K562 (cell line): ENCODE measurements around the gene MSRB2. TPM values are rescaled to one million over a fixed set of nuclear protein-coding genes. Genes with fewer than 3 reads are reported as not detected.
A peak's percentile ranks its signal among the peaks of the same experiment; 100 is the strongest.

Experiments
- CTBP1 ChIP-seq: fragments of 450-650 bp; IDR thresholded peaks from 2 replicates; pipeline ENCODE4 v1.6.1; 2016; ENCODE audit warnings: borderline replicate concordance
- GTF2A2 ChIP-seq: IDR thresholded peaks from 2 replicates; pipeline ENCODE4 v1.6.1; 2016; ENCODE audit warnings: mild to moderate bottlenecking, missing genetic modification characterization, missing compliant biosample characterization
- GTF2F1 ChIP-seq: IDR thresholded peaks from 2 replicates; pipeline ENCODE4 v1.6.1; 2011; ENCODE audit warnings: low read depth, low read length, improper control_type of control experiment
- HNRNPL ChIP-seq: fragments of 200-400 bp; formaldehyde crosslinking; IDR thresholded peaks from 2 replicates; pipeline ENCODE4 v1.6.1; 2017; ENCODE audit warnings: low read depth, mild to moderate bottlenecking, low read length
- KAT8 ChIP-seq: fragments of 450-650 bp; IDR thresholded peaks from 2 replicates; pipeline ENCODE4 v1.6.1; 2016; ENCODE audit warnings: low read depth, mild to moderate bottlenecking
- MAFF ChIP-seq: IDR thresholded peaks from 2 replicates; pipeline ENCODE4 v1.6.1; 2012; ENCODE audit warnings: low read length, improper control_type of control experiment
- MAX ChIP-seq: sonication (generic); formaldehyde crosslinking; IDR thresholded peaks from 2 replicates; pipeline ENCODE4 v1.9.0; 2022; ENCODE audit warnings: mild to moderate bottlenecking, missing genetic modification reagents
- MNT ChIP-seq, 2 experiments: fragments of 450-650 bp; conservative IDR thresholded peaks; 2 replicates each; pipeline ENCODE4 v1.6.1; 2017; ENCODE audit warnings: mild to moderate bottlenecking in 2 of 2, moderate library complexity in 2 of 2
- NFRKB ChIP-seq: fragments of 450-650 bp; IDR thresholded peaks from 2 replicates; pipeline ENCODE4 v1.6.1; 2016; ENCODE audit warnings: low read depth
- PHB ChIP-seq: fragments of 250-450 bp; sonication (Bioruptor Pico); IDR thresholded peaks from 2 replicates; pipeline ENCODE4 v1.5.0; 2021
- SMAD3 ChIP-seq: fragments of 450-650 bp; formaldehyde crosslinking; conservative IDR thresholded peaks from 2 replicates; pipeline ENCODE4 v1.4.0; 2020; ENCODE audit warnings: mild to moderate bottlenecking
- SREBF2 ChIP-seq: sonication (generic); formaldehyde crosslinking; IDR thresholded peaks from 2 replicates; pipeline ENCODE4 v1.4.0; 2020; ENCODE audit warnings: mild to moderate bottlenecking, missing genetic modification reagents
- SRF ChIP-seq, 2 experiments: fragments of 250-450, 450-650 bp in 1 of 2; sonication (Bioruptor Pico) in 1 of 2; sonication (generic) in 1 of 2; formaldehyde crosslinking; IDR thresholded peaks; 2 replicates each; pipeline versions ENCODE4 v1.5.0 to v1.5.1; 2020 to 2022; ENCODE audit warnings: mild to moderate bottlenecking in 1 of 2, missing genetic modification reagents in 1 of 2
- THRB ChIP-seq: fragments of 450-650 bp; formaldehyde crosslinking; conservative IDR thresholded peaks from 2 replicates; pipeline ENCODE4 v1.4.0; 2022; ENCODE audit warnings: mild to moderate bottlenecking, missing genetic modification characterization
- VEZF1 ChIP-seq: fragments of 200-800 bp; sonication (Bioruptor generic); IDR thresholded peaks from 2 replicates; pipeline ENCODE4 v1.6.1; 2017; ENCODE audit warnings: missing genetic modification characterization, missing compliant biosample characterization
- ZNF133 ChIP-seq: fragments of 250-450 bp; sonication (Bioruptor Pico); IDR thresholded peaks from 2 replicates; pipeline ENCODE4 v1.4.0; 2020; ENCODE audit warnings: mild to moderate bottlenecking
- ZNF146 ChIP-seq: IDR thresholded peaks from one replicate; pipeline ENCODE4 v1.6.1; 2018; ENCODE audit warnings: missing compliant biosample characterization; ENCODE audit not compliant: unreplicated experiment
- ZNF316 ChIP-seq: fragments of 450-650 bp; IDR thresholded peaks from 2 replicates; pipeline ENCODE4 v1.6.1; 2016
- ZNF444 ChIP-seq: fragments of 250-450 bp; sonication (Bioruptor Pico); IDR thresholded peaks from 2 replicates; pipeline ENCODE4 v1.4.0; 2020; ENCODE audit warnings: mild to moderate bottlenecking, moderate library complexity
- ZNF696 ChIP-seq: fragments of 250-450 bp; sonication (Bioruptor Pico); conservative IDR thresholded peaks from 2 replicates; pipeline ENCODE4 v1.4.0; 2020; ENCODE audit warnings: mild to moderate bottlenecking, moderate library complexity
- polyA plus RNA-seq, 8 experiments: library from polyadenylated mRNA; depleted of rRNA in 4 of 8; stranded (reverse) in 5 of 8; unstranded in 3 of 8; fragments of >200 nt; fragmentation: Nextera tagmentation in 2 of 8; fragmentation: Illumina TruSeq in 1 of 8; extraction: Ambion mirVana in 2 of 8; extraction: Trizol in 1 of 8; gene quantifications; 2 replicates each; pipeline versions ENCODE4 v1.2.1 to v1.2.3, GENCODE V29; 2011 to 2014; ENCODE audit warnings: inconsistent platforms in 1 of 8, missing spikeins in 1 of 8
- total RNA-seq, 7 experiments: library from RNA; depleted of rRNA in 6 of 7; stranded (reverse); fragments of >200 nt in 6 of 7; fragmentation: Illumina TruSeq in 2 of 7; extraction: Trizol in 2 of 7; gene quantifications; 2 replicates each; pipeline versions ENCODE4 v1.2.1 to v1.2.3, GENCODE V29; 2011 to 2021; ENCODE audit warnings: low replicate concordance in 1 of 7
- TF ChIP-seq, protein P1 (sequence below): sonication (generic); formaldehyde crosslinking; IDR thresholded peaks from 2 replicates; pipeline ENCODE4 v1.8.1; 2023; ENCODE audit warnings: missing genetic modification reagents, mild to moderate bottlenecking, borderline replicate concordance

Gene MSRB2
- total and polyA plus RNA-seq, 9 of the 15 experiments (the other 6 are each of a cell fraction or from before 2014, with no cell fraction given) = 1.5 to 22.3 (median 5.9) TPM

GRCh38 chr10:23095404-23095965, at the start of gene MSRB2 (continued):
- TF ChIP-seq NFRKB = no peak
- no peak for TF ChIP-seq ZNF696 (CRISPR knock-in tag)
- peak; percentile 94 for TF ChIP-seq VEZF1 (CRISPR knock-in tag)
- TF ChIP-seq ZNF146 (CRISPR knock-in tag) = no peak
- TF ChIP-seq MAFF = no peak
- TF ChIP-seq MNT (conservative IDR thresholded peaks at IDR 0.05) = no peak
- TF ChIP-seq THRB (CRISPR knock-in tag) = no peak
- TF ChIP-seq KAT8 = no peak
- TF ChIP-seq ZNF316 = no peak
- peak; percentile 45 for TF ChIP-seq CTBP1
- TF ChIP-seq GTF2F1 = no peak
- no peak for TF ChIP-seq SREBF2 (CRISPR knock-in tag)
- TF ChIP-seq, protein P1, sequence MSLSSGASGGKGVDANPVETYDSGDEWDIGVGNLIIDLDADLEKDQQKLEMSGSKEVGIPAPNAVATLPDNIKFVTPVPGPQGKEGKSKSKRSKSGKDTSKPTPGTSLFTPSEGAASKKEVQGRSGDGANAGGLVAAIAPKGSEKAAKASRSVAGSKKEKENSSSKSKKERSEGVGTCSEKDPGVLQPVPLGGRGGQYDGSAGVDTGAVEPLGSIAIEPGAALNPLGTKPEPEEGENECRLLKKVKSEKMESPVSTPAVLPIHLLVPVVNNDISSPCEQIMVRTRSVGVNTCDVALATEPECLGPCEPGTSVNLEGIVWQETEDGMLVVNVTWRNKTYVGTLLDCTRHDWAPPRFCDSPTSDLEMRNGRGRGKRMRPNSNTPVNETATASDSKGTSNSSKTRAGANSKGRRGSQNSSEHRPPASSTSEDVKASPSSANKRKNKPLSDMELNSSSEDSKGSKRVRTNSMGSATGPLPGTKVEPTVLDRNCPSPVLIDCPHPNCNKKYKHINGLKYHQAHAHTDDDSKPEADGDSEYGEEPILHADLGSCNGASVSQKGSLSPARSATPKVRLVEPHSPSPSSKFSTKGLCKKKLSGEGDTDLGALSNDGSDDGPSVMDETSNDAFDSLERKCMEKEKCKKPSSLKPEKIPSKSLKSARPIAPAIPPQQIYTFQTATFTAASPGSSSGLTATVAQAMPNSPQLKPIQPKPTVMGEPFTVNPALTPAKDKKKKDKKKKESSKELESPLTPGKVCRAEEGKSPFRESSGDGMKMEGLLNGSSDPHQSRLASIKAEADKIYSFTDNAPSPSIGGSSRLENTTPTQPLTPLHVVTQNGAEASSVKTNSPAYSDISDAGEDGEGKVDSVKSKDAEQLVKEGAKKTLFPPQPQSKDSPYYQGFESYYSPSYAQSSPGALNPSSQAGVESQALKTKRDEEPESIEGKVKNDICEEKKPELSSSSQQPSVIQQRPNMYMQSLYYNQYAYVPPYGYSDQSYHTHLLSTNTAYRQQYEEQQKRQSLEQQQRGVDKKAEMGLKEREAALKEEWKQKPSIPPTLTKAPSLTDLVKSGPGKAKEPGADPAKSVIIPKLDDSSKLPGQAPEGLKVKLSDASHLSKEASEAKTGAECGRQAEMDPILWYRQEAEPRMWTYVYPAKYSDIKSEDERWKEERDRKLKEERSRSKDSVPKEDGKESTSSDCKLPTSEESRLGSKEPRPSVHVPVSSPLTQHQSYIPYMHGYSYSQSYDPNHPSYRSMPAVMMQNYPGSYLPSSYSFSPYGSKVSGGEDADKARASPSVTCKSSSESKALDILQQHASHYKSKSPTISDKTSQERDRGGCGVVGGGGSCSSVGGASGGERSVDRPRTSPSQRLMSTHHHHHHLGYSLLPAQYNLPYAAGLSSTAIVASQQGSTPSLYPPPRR (CRISPR knock-in tag) = no peak
- TF ChIP-seq SRF (CRISPR knock-in tag; IDR thresholded peaks at IDR 0.05) = no peak
- TF ChIP-seq ZNF444 (CRISPR knock-in tag) = no peak
- TF ChIP-seq MAX (CRISPR knock-in tag) = no peak
- peak; percentile 43; the same call in 1 of the 2 replicates for TF ChIP-seq GTF2A2 (tag)
- no peak for TF ChIP-seq SMAD3 (CRISPR knock-in tag)
- peak; percentile 93 for TF ChIP-seq HNRNPL
- no peak for TF ChIP-seq PHB (CRISPR knock-in tag)
- TF ChIP-seq ZNF133 (CRISPR knock-in tag) = no peak
